ENCODE results near the gene SUN1.

GRCh38 chr7:853366-854117 lies 21.3 kb downstream of the SUN1 start:
- TF ChIP-seq CTCF (IDR thresholded peaks at IDR 0.05; ENCODE audit: control extremely low read depth in 1 of 3, insufficient read depth in 1 of 3, low read depth in 1 of 3, low read length in 3 of 3), result no peak
- TF ChIP-seq MAFK (IDR thresholded peaks at IDR 0.05; ENCODE audit: low read depth, low read length), result no peak
- no peak for TF ChIP-seq RXRA (IDR thresholded peaks at IDR 0.05; ENCODE audit: insufficient read depth, low read depth, low read length)
- no peak for TF ChIP-seq RAD21 (IDR thresholded peaks at IDR 0.05 in 1 of 2, conservative IDR thresholded peaks at IDR 0.05 in 1 of 2; ENCODE audit: low read depth in 2 of 2, low read length in 2 of 2)
- no peak for TF ChIP-seq CHD1 (IDR thresholded peaks at IDR 0.05; ENCODE audit: low read depth, low read length)
- no peak for TF ChIP-seq GTF2F1 (IDR thresholded peaks at IDR 0.05; ENCODE audit: borderline replicate concordance, low read depth, low read length)
- no peak for TF ChIP-seq BACH1 (IDR thresholded peaks at IDR 0.05; ENCODE audit: low read length)
- TF ChIP-seq JUN (IDR thresholded peaks at IDR 0.05; ENCODE audit: low read depth, low read length), result no peak
